H1 (cell line): ENCODE measurements around the gene TIMM22. TPM values are rescaled to one million over a fixed set of nuclear protein-coding genes. Genes with fewer than 3 reads are reported as not detected.

Source experiments
- EGR1 ChIP-seq: IDR thresholded peaks from 2 replicates; pipeline ENCODE4 v1.6.1; 2011; ENCODE audit warnings: low read depth, low read length, borderline replicate concordance
- EZH2 ChIP-seq: fragments of 200-600 bp; sonication (generic); IDR thresholded peaks from 2 replicates; pipeline ENCODE4 v1.7.1; 2012; ENCODE audit warnings: low read depth, mild to moderate bottlenecking, moderate library complexity, low read length, inconsistent platforms; ENCODE audit not compliant: severe bottlenecking
- HDAC2 ChIP-seq, 2 experiments: fragments of 300-600 bp in 1 of 2; sonication (generic) in 1 of 2; IDR thresholded peaks; 2 replicates each; pipeline ENCODE4 v1.6.1; 2011 to 2012; ENCODE audit warnings: low read depth in 2 of 2, low read length in 2 of 2, mild to moderate bottlenecking in 2 of 2, moderate library complexity in 2 of 2, borderline replicate concordance in 1 of 2, inconsistent platforms in 1 of 2
- polyA plus RNA-seq, 7 experiments: library from polyadenylated mRNA; depleted of rRNA in 3 of 7; stranded (reverse) in 5 of 7; unstranded in 2 of 7; fragments of >200 nt in 5 of 7; fragments of 200-250 nt in 2 of 7; gene quantifications; 1 replicate in 5 of 7; 2 replicates in 1 of 7; 4 replicates in 1 of 7; pipeline versions ENCODE4 v1.2.1 to v1.2.3, GENCODE V29; 2011 to 2013; ENCODE audit warnings: missing spikeins in 2 of 7, mixed read lengths in 2 of 7
- total RNA-seq: library from RNA; stranded (reverse); fragmentation: NEBNext Ultra II Directional; extraction: Animal tissue kit (Norgen Biotek cat#: 25700); gene quantifications from 2 replicates; pipeline ENCODE4 v1.2.1, GENCODE V29; 2021

Gene TIMM22
- total and polyA plus RNA-seq, 2 of the 8 experiments (the other 6 are each of a cell fraction or from before 2014, with no cell fraction given): 13.8 to 17.4 TPM

- no peak for TF ChIP-seq EZH2
- TF ChIP-seq EGR1: no peak
- no peak for TF ChIP-seq HDAC2 (IDR thresholded peaks at IDR 0.05; ENCODE audit: borderline replicate concordance in 1 of 2, low read depth in 2 of 2, low read length in 2 of 2)
These were observed 21.6 kb downstream of the TIMM22 start (continued) for GRCh38 chr17:1018547-1018946.
